Activated naive CD4-positive, alpha-beta T cell treated with anti-CD3 and anti-CD28 coated beads for 36 hours (primary cell): Measurements from ENCODE around the gene VPS13D. TPM values are rescaled to one million over a fixed set of nuclear protein-coding genes. Genes with fewer than 3 reads are reported as not detected.
"Not testable (repeated sequence)": the region's sequence is repeated elsewhere in the genome, so short reads cannot be mapped to it uniquely, and the experiment has no call there.

Experiments
- CTCF ChIA-PET: fragments of 350-600 bp; sonication (Branson Sonifier 250); formaldehyde crosslinking; loops from one replicate; lab custom pipeline; 2021; ENCODE audit warnings: antibody characterized with exemption; lab: Charles Lee
- DNase-seq: peaks from one replicate; pipeline ENCODE4 v3.0.0-alpha.2; 2020
- H3K27ac Mint-ChIP-seq: one replicate; pipeline ENCODE4 v1.8.0; 2021; ENCODE audit warnings: mild to moderate bottlenecking, mixed read lengths
- H3K27me3 Mint-ChIP-seq: one replicate; pipeline ENCODE4 v1.8.0; 2021; ENCODE audit warnings: low read depth, mixed read lengths
- H3K36me3 Mint-ChIP-seq: one replicate; pipeline ENCODE4 v1.8.0; 2021; ENCODE audit warnings: low read depth, mixed read lengths
- H3K4me1 Mint-ChIP-seq: one replicate; pipeline ENCODE4 v1.8.0; 2021; ENCODE audit warnings: low read depth, mixed read lengths
- H3K4me3 Mint-ChIP-seq: one replicate; pipeline ENCODE4 v1.8.0; 2021; ENCODE audit warnings: mild to moderate bottlenecking, moderate library complexity, mixed read lengths
- H3K9me3 Mint-ChIP-seq: one replicate; pipeline ENCODE4 v1.8.0; 2021; ENCODE audit warnings: mixed read lengths
- intact Hi-C: fragments of 100-400 bp; cut with micrococcal nuclease; formaldehyde crosslinking; loops from one replicate; pipeline ENCODE4 v1.15.1; 2023
- total RNA-seq, 2 experiments: library from RNA; stranded (reverse); gene quantifications; one replicate each; pipeline ENCODE4 v1.2.3, GENCODE V29; 2021

VPS13D gene
- total RNA-seq, 2 experiments from 2014 or later, result 20.0 to 23.3 TPM

DNA sequence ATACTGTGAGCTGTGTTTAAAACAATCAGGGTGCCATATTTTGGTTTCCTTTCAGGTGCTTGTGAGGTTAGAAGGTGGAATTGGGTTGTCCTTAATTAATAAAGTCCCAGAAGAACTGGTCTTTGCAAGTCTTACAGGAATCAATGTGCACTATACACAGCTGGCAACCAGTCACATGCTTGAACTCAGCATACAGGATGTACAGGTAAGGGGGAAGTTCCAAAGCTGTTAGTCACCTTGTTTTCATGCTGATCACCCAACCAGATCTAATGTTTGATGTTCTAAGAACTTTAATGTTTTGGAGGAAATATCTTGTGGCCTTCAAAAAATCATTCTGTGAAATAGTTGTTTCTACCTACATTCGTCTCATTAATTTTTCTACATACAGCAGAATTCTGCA, 156.3 kb downstream of the VPS13D start:
- intact Hi-C loops, result loop anchor here (1.0 to 2.0 kb wide), 4 partner anchors 21 to 125 kb away; no protein-coding TSS in a partner anchor
- H3K4me3 Mint-ChIP-seq, result no peak overlapping the region
- no peaks in the 10 kb centered on the region for H3K27me3 Mint-ChIP-seq
- peaks cover 43% of the 10 kb centered on the region for H3K4me1 Mint-ChIP-seq
- H3K9me3 Mint-ChIP-seq, result peaks cover 15% of the 10 kb centered on the region
- DNase-seq, result peak; percentile 68
- peak overlapping the region; percentile 80 for H3K27ac Mint-ChIP-seq
- CTCF ChIA-PET, result interaction anchor here (1.1 to 1.2 kb wide), 2 partner anchors 12 to 216 kb away, joined by 3 read pairs; no protein-coding TSS in a partner anchor
- H3K36me3 Mint-ChIP-seq, result peaks cover 61% of the 10 kb centered on the region

DNA sequence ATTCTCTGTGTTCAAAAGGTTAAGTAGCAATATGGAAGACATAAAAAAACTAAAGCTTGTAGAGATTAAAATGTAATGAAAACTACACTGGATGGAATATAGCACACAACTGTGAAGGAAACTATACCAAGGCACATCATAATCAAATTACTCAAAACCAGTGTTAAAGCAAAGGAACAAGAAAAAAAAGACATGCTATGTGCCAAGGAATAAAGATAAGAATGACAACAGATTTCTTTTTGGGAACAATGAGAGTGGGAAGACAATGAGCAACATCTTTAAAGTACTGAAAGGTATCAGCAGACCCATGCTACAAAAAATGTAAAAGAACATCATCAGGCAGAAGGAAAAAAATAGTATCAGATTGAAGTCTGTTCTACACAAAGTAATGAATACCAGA, 157.8 kb downstream of the VPS13D start:
- no peak for DNase-seq
- H3K27ac Mint-ChIP-seq, result peak overlapping the region; percentile 5
- no peaks in the 10 kb centered on the region for H3K27me3 Mint-ChIP-seq
- H3K4me3 Mint-ChIP-seq, result no peak overlapping the region
- peaks cover 15% of the 10 kb centered on the region for H3K9me3 Mint-ChIP-seq
- CTCF ChIA-PET, result no interaction called here
- intact Hi-C loops, result loop anchor here (2.0 kb wide), 2 partner anchors 19 to 123 kb away; no protein-coding TSS in a partner anchor
- H3K4me1 Mint-ChIP-seq, result peaks cover 41% of the 10 kb centered on the region
- H3K36me3 Mint-ChIP-seq, result peaks cover 59% of the 10 kb centered on the region

DNA sequence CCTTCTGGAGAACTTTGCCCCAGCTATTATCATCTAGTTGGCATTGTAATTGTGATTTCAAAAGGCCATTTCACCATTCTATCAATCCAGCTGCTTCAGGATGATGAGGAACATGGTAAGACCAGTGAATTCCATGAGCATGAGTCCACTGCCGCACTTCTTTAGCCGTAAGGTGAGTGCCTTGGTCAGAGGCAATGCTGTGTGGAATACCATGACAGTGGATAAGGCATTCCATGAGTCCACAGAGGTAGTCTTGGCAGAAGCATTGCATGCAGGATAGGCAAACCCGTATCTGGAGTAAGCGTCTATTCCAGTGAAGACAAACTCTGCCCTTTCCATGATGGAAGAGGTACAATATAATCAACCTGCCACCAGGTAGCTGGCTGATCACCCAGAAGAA, 160.5 kb downstream of the VPS13D start:
- H3K27me3 Mint-ChIP-seq, H3K27ac Mint-ChIP-seq, intact Hi-C loops, CTCF ChIA-PET, H3K4me3 Mint-ChIP-seq, DNase-seq: not testable (repeated sequence)
- Mint-ChIP-seq H3K36me3 (peaks cover 47% of the 10 kb centered on the region), H3K9me3 (peaks cover 15% of the 10 kb centered on the region), H3K4me1 (peaks cover 17% of the 10 kb centered on the region)

DNA sequence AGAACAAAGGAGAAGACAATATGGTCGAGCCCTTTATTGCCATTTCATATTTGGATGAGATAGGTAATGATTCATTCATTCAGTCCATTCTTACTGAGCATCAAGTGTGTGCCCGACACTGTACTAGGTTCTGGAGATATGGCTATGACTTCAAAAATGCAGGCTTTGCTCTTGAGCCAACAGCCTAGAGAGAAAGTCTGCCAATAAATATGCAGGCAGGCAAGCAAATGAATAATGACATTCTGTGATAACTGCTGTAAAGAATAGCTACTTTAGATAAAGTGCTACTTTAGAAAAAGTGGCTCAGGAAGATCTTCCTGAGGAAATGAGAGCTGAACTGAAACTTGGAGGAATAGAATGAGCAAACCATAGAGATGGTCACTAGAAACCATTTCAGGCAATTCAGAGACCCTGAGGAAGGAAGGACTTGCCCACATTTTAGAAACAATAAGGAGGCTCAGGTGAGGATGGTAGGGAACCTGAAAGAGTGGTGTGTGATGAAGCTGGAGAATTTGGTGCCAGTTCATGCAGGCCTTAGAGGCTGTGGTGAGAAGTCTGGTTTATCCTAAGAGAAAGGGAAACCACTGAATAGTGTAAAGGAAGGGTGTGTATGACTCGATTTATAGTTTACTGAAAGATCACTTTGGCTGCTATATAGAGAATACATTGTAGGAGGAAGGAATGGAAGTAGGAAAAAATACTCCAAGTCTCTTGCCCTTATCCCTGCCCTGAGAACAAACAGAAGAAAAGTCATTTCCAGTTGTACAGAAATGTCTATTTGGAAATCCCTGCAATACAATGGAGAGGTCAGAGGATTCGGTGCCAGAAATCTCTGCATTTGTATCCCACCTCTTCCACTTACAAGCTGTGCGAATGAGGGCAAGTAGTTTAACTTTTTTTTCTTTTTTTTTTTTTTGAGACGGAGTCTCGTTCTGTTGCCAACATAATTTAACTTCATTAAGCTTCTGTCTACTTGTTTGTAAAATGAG, 167.9 kb downstream of the VPS13D start:
- peaks cover 12% of the 10 kb centered on the region for H3K4me1 Mint-ChIP-seq
- H3K9me3 Mint-ChIP-seq, result no peaks in the 10 kb centered on the region
- intact Hi-C loops, result no loop called here
- no peaks in the 10 kb centered on the region for H3K27me3 Mint-ChIP-seq
- H3K36me3 Mint-ChIP-seq, result peaks cover 7% of the 10 kb centered on the region
- CTCF ChIA-PET, result interaction anchor here (0.6 kb wide), 1 partner anchor 78 kb away, joined by 3 read pairs; no protein-coding TSS in a partner anchor
- no peak overlapping the region for H3K27ac Mint-ChIP-seq
- DNase-seq, result no peak
- H3K4me3 Mint-ChIP-seq, result no peak overlapping the region

DNA sequence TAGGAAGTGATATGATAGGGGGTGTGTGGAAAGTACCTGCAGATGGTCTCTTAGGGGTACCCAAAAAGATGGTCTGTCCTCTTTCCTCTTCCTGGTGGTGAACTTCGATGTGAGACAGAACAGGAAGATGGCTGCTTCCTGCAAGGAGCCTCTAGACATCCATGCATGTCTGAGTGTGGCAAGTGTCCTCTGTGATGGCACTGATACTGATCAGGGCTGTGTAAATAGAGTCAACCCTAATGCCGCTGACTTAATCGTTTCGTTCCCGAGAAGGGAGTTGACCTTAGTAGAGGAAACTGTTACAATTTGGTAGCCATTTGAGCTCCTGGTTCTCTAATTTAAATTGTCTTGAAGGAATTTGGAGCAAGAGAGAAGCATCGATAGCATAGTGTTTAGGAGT, 168.6 kb downstream of the VPS13D start:
- intact Hi-C loops, result no loop called here
- Mint-ChIP-seq H3K36me3 (peaks cover 8% of the 10 kb centered on the region), H3K9me3 (no peaks in the 10 kb centered on the region), H3K27me3 (no peaks in the 10 kb centered on the region), H3K4me3 (no peak overlapping the region), H3K4me1 (peaks cover 12% of the 10 kb centered on the region), H3K27ac (no peak overlapping the region)
- DNase-seq, result no peak
- CTCF ChIA-PET, result interaction anchor here (0.6 kb wide), 1 partner anchor 78 kb away, joined by 3 read pairs; no protein-coding TSS in a partner anchor

DNA sequence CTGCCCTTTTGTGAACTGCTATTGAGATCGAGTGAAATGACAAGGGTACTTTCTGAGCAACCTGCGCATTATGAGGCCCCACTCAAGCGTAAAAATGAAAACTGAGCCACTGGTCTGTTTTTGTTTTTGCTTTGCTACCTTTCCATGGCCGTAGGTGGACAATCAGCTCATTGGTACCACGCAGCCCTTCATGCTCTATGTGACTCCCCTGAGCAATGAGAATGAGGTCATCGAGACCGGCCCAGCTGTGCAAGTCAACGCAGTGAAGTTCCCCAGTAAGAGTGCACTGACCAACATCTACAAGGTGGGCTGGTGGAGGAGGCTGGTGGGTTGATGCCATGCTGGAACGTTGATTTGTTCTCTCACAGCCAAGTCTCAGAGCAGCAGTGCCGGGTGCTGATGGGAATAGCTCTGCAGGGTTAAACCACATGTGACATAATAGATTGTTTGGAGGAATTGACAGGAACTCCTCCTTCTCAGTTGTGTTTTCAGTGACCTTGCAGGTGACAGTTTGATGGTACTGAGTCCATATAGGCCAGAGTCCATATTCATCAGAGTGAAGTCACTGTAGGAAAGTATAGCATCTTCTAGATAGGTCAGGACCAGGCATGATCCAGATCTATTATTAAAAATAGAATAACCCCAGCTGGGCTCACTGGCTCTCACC, 170.3 kb downstream of the VPS13D start:
- peaks cover 17% of the 10 kb centered on the region for H3K4me1 Mint-ChIP-seq
- intact Hi-C loops, result no loop called here
- H3K27ac Mint-ChIP-seq, result no peak overlapping the region
- CTCF ChIA-PET, result no interaction called here
- DNase-seq, result no peak
- H3K27me3 Mint-ChIP-seq, result no peaks in the 10 kb centered on the region
- H3K9me3 Mint-ChIP-seq, result no peaks in the 10 kb centered on the region
- H3K36me3 Mint-ChIP-seq, result peaks cover 24% of the 10 kb centered on the region
- H3K4me3 Mint-ChIP-seq, result no peak overlapping the region

DNA sequence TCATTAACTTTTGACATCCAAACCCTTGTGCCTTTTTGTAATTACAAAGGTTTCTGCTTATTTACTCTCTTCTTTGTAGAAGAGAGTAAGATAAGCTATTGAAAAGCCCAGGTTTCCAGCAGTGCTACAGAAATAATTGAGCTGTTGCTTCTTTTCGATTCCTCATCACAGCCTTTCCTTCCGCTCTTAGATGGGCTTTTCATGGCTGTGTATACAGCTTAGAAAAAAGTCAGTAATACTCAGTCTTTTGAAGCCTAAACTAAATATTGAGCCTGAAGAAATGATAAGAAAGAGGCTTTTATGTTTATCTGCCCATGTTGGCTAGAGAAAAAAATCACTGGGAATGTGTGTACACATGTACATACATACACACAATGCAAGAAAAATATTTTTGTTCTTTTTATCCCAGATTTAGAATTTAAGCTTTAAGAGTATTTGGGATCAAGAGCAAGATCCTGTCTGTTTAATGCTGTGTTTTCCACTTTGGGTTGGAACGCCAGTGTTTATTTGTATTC, 172.4 kb downstream of the VPS13D start:
- H3K27me3 Mint-ChIP-seq, result no peaks in the 10 kb centered on the region
- intact Hi-C loops, result no loop called here

DNA sequence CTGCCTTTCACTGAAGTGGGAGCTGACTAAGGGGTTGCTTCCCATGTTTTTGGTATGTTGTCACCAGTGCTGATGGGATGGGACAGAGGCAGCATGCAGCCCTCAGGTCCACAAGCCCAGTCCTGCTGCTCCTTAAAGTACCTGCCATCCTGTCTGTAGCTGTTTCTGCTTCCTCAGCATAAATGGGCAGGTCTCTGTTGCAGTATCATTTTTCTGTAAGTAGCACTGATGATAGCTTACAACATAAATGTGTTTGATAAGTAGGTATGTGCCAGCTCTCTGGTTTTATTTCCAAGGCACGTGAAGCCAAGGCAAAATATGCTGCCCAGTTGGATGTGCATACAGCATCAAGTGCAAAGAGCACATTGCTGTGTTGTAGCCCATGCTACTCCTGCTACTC, 173.0 kb downstream of the VPS13D start:
- no peaks in the 10 kb centered on the region for H3K27me3 Mint-ChIP-seq
- intact Hi-C loops, result no loop called here

More for the DNA sequence above, 172.4 kb downstream of the VPS13D start:
- CTCF ChIA-PET, result no interaction called here
- H3K4me3 Mint-ChIP-seq, result no peak overlapping the region
- H3K4me1 Mint-ChIP-seq, result peaks cover 34% of the 10 kb centered on the region
- H3K27ac Mint-ChIP-seq, result no peak overlapping the region
- no peak for DNase-seq
- peaks cover 29% of the 10 kb centered on the region for H3K36me3 Mint-ChIP-seq
- no peaks in the 10 kb centered on the region for H3K9me3 Mint-ChIP-seq

DNA sequence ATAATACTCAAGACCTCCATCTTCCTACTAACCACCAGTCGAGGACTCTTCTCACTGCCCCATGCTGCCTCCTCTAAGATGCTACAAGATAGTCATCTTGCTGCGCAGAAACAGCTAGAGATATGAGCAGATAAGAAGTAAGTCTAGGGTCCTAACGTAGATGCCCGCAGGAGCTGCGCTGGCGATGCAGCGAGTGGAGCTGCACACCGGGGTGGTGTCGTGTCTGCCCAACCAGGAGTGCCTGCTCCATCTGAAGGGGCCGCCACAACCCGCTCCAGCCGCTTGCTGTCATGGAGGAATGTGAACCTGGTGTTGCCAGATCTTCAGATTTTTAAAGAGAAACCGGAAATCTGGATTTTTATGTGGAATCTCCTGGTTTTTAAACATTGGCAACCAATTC, 175.1 kb downstream of the VPS13D start:
- intact Hi-C loops, result loop anchor here (5.0 kb wide), 1 partner anchor 197 kb away; no protein-coding TSS in a partner anchor
- Mint-ChIP-seq H3K9me3 (peaks cover 1% of the 10 kb centered on the region), H3K4me1 (peaks cover 38% of the 10 kb centered on the region), H3K4me3 (no peak overlapping the region), H3K27ac (no peak overlapping the region), H3K27me3 (no peaks in the 10 kb centered on the region), H3K36me3 (peaks cover 36% of the 10 kb centered on the region)
- DNase-seq, result no peak
- CTCF ChIA-PET, result interaction anchor here (0.6 kb wide), 1 partner anchor 214 kb away, joined by 3 read pairs; no protein-coding TSS in a partner anchor

More for the DNA sequence above, 173.0 kb downstream of the VPS13D start:
- DNase-seq, result no peak
- H3K4me1 Mint-ChIP-seq, result peaks cover 34% of the 10 kb centered on the region
- H3K9me3 Mint-ChIP-seq, result no peaks in the 10 kb centered on the region
- CTCF ChIA-PET, result interaction anchor here (0.5 kb wide), 1 partner anchor 164 kb away, joined by 3 read pairs; no protein-coding TSS in a partner anchor
- no peak overlapping the region for H3K4me3 Mint-ChIP-seq
- H3K27ac Mint-ChIP-seq, result no peak overlapping the region
- peaks cover 29% of the 10 kb centered on the region for H3K36me3 Mint-ChIP-seq

DNA sequence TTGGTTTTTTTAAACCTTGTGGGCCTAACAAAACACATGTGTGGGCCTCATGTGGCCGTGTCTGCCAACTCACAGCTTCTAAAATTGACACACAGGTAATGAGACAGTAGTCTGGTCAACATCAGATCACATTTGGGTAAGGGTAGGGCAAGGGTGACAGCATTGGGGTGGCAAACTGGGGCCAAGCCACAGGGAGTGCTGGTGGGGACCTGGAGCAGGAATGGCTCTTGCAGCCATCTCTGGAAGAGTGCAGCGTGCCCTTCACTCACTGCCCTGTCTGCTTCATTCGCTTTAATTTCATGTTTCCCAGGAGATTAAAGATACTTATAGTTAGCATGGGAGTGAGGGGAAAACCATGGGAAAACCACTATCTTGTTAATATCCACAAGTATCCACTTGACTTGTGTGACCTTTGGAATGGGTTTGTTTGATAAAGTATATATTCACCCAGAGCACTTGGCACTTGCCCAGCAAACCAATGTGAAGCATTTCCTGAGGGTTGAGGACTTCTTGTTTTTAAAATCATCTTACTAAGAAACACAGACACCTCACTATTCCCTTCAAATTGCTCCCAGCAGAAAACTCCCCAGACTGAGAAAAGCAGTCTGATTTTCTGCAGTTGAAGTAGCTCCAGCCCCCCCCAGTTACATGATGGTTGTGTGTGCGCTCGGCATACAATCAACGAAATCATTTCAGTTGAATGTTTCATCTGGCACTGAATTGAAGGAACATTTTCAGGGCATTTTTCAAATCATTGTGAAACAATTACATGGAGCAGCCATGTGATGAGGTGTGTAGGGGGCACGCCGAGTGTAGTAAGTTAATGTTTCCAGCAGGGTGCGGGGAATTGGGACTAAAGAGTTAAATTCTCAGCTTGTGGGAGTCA, 175.7 kb downstream of the VPS13D start:
- Mint-ChIP-seq H3K4me3 (no peak overlapping the region), H3K27me3 (no peaks in the 10 kb centered on the region), H3K36me3 (peaks cover 37% of the 10 kb centered on the region), H3K9me3 (peaks cover 5% of the 10 kb centered on the region), H3K4me1 (peaks cover 38% of the 10 kb centered on the region), H3K27ac (no peak overlapping the region)
- DNase-seq, result no peak
- intact Hi-C loops, result loop anchor here (2.0 to 5.0 kb wide), 6 partner anchors 19 to 197 kb away; no protein-coding TSS in a partner anchor
- CTCF ChIA-PET, result no interaction called here
